ENCODE measurements around the gene MTG2.

The MTG2 gene

DNA sequence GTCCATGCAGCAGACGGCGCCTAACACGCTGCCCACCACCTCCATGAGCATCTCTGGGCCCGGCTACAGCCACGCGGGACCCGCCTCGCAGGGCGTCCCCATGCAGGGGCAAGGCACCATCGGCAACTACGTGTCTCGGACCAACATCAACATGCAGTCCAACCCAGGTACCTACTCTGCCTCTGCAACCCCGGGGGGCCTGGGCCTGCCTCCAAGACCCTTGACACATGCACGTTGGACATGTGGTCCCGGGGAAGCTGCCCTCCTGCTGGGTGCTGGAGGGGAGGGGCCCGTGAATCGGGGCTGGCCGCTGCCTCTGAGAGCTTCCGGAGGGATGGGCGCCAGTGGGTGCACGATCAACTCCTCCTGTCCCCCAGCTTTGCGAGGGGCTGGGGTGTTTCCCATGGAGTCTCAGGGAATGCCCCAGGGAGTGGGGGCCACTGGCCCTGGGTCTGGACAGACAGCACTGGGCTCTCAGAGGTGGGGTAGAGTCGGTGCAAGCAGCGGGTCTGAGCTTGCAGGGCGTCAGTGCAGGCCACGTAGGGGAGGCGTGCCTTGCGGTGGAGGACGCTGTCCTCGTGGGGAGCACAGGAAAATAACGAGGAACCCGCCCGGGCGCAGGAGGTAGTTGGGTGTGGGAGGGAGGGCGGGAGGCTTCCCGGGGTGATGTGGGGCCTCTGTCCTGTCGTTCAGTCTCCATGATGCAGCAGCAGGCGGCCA, 19.9 kb upstream of the MTG2 start:
- no peak for DNase-seq (ENCODE audit: low read depth)

DNA sequence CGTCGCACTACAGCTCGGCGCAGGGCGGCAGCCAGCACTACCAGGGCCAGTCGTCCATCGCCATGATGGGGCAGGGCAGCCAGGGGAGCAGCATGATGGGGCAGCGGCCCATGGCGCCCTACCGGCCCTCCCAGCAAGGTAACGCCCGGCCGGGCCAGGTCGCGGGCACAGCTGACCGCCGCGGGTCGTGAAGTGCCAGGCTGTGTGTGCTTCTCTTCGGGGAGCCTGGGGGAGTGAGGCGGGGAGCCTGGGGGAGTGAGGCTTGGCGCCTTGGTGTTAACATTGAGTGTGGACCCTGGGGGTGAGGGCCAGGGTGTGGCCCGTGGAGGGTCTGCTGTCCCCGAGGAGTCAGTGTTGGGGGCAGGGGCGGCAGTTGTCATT, 19.4 kb upstream of the MTG2 start:
- DNase-seq (ENCODE audit: low read depth) = no peak

DNA sequence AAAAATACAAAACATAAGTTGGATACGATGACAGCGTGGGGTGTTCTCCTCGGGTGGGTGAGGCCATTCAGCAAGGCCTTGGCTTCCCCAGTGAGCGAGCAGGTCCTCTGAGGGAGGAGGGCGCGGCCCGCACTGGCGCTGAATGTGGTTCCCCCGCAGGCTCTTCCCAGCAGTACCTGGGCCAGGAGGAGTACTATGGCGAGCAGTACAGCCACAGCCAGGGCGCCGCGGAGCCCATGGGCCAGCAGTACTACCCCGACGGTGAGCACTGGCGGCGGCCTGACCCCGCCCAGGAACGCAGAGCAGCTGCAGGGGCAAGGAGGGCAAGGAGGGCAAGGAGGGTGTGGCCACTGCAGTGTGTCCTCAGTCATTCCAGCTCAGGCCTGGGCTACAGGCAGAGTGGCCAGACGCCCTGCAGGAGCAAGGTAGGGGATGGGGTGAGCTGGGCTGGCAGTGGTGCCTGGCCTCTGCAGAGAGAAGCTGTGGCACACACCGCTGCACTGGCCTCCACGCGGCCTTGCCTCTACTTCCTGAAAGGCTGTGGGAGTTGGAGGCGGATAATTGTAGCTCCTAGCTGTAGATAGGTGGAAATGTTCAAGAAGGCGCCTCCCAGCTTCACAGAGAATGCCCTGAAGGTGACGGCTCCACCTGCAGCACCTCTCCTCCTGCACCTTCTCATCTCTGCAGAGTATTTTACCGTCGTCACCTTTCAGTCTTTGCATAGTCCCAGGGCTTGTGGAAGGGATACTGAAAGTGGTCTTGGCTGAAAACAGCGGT, 18.7 kb upstream of the MTG2 start:
- no peak for DNase-seq (ENCODE audit: low read depth)

DNA sequence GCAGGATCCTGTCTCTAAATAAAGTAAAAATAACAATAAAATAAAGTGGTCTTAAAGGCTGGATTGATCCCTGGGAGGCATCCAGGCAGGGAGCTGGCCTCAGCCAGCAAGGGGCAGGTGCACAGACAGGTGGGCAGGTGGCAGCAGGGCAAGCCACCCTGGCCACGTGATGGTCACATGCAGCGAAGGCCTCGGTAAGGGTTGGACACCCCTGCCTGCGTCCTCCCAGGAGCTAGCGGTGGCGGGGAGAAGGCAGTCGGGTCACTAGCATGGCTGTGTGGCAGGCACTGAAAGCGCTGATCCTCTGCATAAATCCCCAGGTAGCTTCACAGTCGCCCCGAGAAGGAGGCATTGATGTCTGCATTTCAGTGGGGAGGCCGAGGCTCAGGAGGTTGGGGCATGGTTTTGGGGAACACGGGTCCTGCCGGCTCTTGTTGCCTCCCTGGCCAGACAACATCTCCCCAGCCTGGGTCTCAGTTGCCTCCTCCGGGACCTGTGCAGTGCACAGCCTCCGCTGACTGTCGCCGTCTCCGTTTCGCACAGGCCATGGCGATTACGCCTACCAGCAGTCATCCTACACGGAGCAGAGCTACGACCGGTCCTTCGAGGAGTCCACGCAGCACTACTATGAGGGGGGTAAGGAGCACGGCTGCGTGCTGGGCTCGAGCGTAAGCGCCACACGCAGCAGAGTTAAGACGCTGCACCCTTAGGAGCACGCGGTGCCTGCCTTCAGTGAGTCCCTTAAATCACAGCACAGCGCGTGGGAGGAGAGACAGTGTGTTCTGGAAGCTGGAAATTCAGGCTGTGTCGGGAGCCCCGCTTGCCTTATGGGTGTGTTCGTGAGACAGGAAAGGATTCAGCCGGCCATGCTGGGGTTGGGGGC, 17.7 kb upstream of the MTG2 start:
- no peak for DNase-seq (ENCODE audit: low read depth)

DNA sequence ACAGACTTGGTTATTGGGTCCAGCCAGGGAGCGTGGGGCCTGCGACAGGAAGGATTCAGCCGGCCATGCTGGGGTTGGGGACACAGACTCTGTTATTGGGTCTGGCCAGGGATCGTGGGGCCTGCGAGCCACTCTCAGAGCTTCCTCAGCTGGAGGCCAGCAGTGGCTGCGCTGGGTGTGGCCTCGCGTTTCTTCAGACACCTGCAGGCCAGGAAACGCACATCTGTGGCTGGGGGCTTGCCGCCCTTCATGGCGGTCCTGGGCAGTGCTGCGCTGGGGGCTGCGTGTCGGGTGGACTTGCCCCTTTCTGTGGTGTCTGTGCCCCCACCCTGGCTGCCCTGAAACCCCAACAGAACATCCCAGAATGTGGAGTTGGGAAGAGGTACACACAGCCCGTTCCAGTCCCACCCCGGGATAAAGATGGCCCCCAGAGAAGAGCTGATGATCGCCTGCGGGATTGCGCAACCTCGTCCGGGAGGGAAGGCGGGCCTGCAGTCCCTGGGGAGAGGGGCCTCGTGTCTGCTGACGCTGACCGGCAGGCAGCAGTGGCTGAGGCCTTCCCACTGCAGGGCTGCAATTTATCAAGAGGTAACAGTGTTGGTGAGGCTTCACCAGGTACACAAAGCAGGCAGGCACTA, 16.9 kb upstream of the MTG2 start:
- no peak for DNase-seq (ENCODE audit: low read depth)

- DNase-seq (ENCODE audit: low read depth) = no peak
These were observed 15.4 kb upstream of the MTG2 start for GRCh38 chr20:62167474-62167873.

DNA sequence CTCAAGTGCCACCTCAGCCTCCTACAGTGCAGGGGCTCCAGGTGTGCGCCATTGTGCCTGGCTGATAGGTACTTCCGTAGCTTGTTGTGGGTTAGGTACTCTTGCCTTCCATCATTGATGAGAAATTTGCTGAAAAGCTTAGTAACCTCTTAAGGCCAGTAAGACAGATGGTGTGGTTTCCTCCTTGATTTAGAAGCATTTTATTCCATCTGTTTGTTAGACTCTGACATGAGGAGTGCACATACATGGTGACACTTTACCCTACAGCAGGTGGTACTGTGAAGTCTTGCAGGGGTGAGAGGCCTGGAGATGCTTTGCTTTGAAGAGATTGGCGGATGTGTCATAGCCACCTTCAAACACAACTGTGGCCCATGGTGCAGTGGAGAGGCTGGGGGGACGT, 14.8 kb upstream of the MTG2 start:
- no peak for DNase-seq (ENCODE audit: low read depth)

- no peak for DNase-seq (ENCODE audit: low read depth)
These were observed 13.9 kb upstream of the MTG2 start for GRCh38 chr20:62168890-62169435.

- no peak for DNase-seq (ENCODE audit: low read depth)
These were observed 12.3 kb upstream of the MTG2 start for GRCh38 chr20:62170536-62170935.

GRCh38 chr20:62171245-62171644, 11.6 kb upstream of the MTG2 start:
- no peak for DNase-seq (ENCODE audit: low read depth)

GRCh38 chr20:62172666-62173065, 10.2 kb upstream of the MTG2 start:
- DNase-seq (ENCODE audit: low read depth) = no peak

DNA sequence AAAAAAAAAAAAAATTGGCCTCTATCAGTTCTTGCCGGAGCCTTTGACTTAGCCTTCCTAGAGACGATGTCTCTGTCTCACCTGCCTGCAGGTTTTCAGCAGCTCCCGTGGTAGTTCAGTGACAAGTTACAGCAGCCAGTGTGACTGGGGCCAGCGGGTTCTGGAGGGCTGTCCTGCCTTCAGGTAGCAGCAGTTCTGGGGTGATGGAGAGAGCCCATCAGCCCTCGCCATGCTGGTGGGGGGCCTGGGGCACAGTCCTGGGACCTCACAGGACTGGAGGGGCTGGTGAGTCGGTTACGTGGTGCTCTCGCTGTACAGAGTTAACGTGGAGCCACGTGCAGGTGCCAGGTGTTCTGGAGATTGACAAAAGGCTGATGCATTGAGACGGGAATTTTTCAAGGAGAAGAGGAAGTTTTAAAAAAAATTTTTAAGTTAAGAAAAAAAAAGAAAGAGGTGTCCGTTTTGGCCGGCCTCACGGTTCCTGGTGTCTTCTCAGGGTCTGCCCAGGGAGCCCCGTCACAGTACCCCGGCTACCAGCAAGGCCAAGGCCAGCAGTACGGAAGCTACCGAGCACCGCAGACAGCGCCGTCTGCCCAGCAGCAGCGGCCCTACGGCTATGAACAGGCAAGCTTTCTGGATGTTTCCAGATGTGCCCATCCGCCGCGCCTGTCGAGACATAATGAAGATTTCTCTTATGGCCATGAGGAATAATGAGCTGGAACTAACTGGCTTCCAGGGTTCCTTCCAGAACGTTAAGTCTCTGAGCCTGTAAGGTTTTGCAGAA, 8.6 kb upstream of the MTG2 start:
- no peak for DNase-seq (ENCODE audit: low read depth)

- DNase-seq (ENCODE audit: low read depth) = no peak
These were observed 7.8 kb upstream of the MTG2 start for GRCh38 chr20:62174870-62175624.

GRCh38 chr20:62175711-62176110, 7.1 kb upstream of the MTG2 start:
- no peak for DNase-seq (ENCODE audit: low read depth)

DNA sequence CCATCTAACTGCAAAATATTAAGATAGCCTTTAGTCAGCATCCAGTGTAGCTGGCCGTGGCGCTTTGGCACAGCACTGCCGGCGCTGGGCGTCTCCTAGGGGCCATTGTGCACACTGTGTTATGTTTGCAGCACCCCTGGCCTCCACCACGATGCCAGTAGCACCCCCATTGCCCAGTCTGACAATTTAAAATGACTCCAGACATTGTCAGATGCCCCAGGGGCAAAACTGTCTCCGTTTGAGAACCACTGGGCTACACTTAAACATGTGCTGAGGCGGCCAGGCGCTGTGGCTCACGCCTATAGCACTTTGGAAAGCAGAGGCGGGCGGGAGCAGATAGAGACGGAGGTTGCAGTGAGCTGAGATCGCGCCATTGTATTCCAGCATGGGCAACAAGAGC, 6.0 kb upstream of the MTG2 start:
- DNase-seq (ENCODE audit: low read depth) = no peak

GRCh38 chr20:62177307-62177706, 5.5 kb upstream of the MTG2 start:
- DNase-seq (ENCODE audit: low read depth) = no peak

DNA sequence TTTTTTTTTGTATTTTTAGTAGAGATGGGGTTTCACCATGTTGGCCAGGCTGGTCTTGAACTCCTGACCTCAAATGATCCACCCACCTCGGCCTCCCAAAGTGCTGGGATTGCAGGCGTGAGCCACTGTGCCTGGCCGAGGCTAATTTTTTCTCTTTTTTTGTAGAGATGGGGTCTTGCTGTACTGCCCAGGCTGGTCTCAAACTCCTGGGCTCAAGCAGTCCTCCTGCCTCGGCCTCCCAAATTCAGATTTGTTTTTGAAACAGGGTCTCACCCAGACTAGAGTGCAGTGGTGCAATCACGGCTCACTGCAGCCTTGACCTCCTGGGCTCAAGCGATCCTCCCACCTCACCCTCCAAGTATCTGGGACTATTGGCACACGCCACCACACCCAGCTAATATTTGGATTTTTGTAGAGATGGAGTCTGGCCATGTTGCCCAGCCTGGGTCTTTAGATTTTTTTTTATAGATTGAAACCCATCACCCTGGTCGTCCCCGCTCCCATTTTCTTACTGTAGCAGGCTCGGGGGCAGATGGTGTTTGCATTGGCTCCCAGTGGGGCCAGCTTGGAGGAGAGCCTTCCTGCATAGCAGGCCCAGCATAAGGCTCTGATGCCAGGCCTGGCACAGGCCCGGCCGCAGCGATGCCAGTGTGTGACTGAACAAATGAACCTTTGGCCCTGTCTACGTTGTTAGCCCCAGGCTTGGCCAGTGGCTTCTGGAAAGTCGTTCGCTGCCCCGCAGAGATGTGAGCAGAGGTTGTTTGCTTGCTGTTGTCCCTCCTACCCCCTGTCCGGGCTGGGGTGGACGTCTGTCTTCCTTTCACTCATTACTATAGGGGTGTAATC, 4.3 kb upstream of the MTG2 start:
- no peak for DNase-seq (ENCODE audit: low read depth)

DNA sequence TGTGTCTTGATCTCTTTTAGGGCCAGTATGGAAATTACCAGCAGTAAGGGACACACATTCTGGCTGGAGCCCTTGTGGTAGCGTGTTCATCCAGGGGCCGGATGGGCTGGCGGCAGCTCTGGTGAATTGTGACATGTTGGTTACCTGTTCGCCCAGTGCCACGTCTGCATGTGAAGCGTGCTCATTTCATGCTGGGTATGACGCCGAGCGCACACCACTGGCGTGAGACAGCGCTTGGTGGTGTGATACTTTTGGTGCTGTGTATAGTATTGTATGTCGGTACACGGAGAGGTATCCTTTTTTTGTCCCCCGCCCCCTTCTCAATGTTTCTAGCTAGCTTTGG, 3.7 kb upstream of the MTG2 start:
- DNase-seq (ENCODE audit: low read depth) = no peak

DNA sequence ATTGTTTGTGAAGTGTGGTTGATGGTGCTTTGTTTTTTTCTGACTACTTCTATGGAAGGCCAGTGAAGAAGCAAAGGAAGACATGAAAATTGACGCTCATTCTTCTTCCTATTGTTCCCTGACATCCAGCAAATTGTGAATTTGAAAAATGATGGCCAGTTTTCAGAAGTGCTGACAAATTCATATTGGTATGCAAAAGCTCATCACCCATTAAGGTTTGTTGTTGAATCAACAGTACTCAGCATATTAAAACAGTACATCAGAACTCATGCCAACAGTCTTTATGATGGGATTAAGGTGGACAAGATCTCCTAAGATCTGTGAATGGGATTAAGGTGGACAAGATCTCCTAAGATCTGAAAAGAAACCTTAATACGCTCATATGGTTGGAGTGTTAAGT, 1.0 kb upstream of the MTG2 start:
- DNase-seq (ENCODE audit: low read depth) = no peak

Data from activated T-helper 9 cell treated with anti-CD3 and anti-CD28 coated beads, Interleukin-2, amount 50 U/mL, for 16 hours (primary cell).